GM12875 (cell line): ENCODE results near the gene DPP6.

Source experiments
- H3K4me3 ChIP-seq: one replicate; pipeline ENCODE4 v1.5.1; 2011; ENCODE audit warnings: low read depth, low read length, control low read depth
- TF ChIP-seq, protein P1 (sequence below): IDR thresholded peaks from 2 replicates; pipeline ENCODE4 v1.5.1; 2011; ENCODE audit warnings: low read depth, mild to moderate bottlenecking, control low read depth, inconsistent platforms, low read length, moderate library complexity, borderline replicate concordance; ENCODE audit not compliant: insufficient read depth

DPP6 gene

GRCh38 chr7:154840086-154840485, 787.9 kb downstream of the DPP6 start:
- TF ChIP-seq, protein P1, sequence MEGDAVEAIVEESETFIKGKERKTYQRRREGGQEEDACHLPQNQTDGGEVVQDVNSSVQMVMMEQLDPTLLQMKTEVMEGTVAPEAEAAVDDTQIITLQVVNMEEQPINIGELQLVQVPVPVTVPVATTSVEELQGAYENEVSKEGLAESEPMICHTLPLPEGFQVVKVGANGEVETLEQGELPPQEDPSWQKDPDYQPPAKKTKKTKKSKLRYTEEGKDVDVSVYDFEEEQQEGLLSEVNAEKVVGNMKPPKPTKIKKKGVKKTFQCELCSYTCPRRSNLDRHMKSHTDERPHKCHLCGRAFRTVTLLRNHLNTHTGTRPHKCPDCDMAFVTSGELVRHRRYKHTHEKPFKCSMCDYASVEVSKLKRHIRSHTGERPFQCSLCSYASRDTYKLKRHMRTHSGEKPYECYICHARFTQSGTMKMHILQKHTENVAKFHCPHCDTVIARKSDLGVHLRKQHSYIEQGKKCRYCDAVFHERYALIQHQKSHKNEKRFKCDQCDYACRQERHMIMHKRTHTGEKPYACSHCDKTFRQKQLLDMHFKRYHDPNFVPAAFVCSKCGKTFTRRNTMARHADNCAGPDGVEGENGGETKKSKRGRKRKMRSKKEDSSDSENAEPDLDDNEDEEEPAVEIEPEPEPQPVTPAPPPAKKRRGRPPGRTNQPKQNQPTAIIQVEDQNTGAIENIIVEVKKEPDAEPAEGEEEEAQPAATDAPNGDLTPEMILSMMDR: no peak
- H3K4me3 ChIP-seq: no peak overlapping the region

DNA sequence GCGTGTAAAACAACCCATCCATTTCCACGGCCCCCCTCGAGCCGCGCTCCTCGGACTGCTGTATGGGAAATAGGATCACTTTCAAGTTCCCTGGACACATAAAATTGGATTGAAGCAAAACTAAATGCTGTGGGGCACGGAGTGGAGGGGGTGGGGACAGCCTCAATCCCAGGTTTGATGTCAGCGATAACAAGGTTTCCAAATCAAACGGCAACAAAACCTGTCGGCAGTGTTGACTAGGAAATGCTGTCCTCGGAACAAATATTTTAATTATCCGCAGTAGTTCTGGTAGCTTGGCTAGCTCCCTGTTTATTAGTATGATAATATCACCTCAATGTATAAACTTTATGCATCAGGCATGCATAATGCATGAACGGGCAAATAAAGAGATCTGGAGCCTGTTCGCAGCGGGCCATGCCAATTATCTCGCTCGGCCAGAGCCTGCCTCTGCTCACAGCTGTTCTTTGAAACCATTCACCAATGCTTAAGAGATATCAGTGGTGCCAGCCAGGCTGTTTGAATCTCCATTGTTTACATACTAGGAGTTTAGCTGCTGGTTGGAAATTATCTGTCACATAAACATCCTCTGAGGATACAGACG, 789.6 kb downstream of the DPP6 start:
- H3K4me3 ChIP-seq: no peak overlapping the region
- TF ChIP-seq, protein P1: no peak

DNA sequence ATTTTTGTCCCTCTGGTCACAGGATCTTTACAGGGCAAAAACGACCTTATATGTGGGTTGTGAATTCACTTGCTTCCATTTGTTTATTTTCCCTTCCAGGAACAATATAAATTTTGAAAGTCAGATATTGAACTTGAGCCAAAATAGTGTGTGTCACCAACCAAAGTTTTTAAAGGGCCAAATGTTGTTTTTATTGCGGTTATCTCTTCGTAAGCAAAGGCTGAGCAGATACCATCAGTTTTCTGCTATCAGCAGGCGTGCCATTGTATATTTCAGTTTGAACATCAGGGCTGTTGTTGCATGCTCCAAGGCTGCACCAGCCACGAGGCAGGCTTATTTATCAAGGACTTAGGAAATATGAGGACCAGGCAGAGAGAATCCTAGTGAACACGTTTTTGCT, 790.4 kb downstream of the DPP6 start:
- TF ChIP-seq, protein P1: no peak
- H3K4me3 ChIP-seq: no peak overlapping the region

GRCh38 chr7:154843670-154844237, 791.6 kb downstream of the DPP6 start:
- H3K4me3 ChIP-seq: no peak overlapping the region
- TF ChIP-seq, protein P1: no peak

DNA sequence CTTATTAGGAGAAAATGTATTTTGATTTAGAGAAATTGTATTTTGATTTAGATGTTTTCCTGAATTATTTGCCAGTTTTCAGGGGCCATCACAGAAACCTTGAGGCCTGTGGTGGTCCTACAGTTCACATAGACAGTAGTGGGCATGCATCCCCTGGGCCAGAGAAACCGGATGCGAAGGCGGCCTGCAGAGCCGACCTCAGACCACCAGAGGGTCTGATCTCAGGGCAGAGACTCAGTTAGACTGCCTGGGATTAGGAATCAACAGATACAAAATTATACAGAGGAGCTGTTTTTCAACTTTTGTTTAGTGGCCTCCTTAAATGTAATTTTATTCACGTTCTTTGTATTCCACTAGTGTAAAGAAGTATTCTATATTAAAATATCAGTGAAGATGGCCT, 792.3 kb downstream of the DPP6 start:
- H3K4me3 ChIP-seq: no peak overlapping the region
- TF ChIP-seq, protein P1: no peak

GRCh38 chr7:154844955-154845354, 792.8 kb downstream of the DPP6 start:
- TF ChIP-seq, protein P1: no peak
- no peak overlapping the region for H3K4me3 ChIP-seq

- TF ChIP-seq, protein P1: no peak
- H3K4me3 ChIP-seq: no peak overlapping the region
Observed at GRCh38 chr7:154848464-154848863, 796.3 kb downstream of the DPP6 start.
